BJ (cell line): Measurements from ENCODE around the gene DLX6. TPM values are rescaled to one million over a fixed set of nuclear protein-coding genes. Genes with fewer than 3 reads are reported as not detected.

Experiments
- CTCF ChIA-PET: fragments of 350-600 bp; formaldehyde crosslinking; extraction: SDS; loops from one replicate; lab custom pipeline; 2021; ENCODE audit warnings: antibody characterized with exemption, inconsistent platforms; lab: Yijun Ruan, JAX
- POLR2A ChIA-PET: fragments of 300-600 bp; sonication (Branson Sonifier 250); formaldehyde crosslinking; extraction: SDS; loops from one replicate; lab custom pipeline; 2021; ENCODE audit warnings: antibody characterized with exemption; lab: Charles Lee
- DNase-seq: peaks from one replicate; pipeline ENCODE4 v3.0.0-alpha.2; 2011; ENCODE audit warnings: low read depth
- H3K27me3 ChIP-seq: 2 replicates; pipeline ENCODE4 v1.6.0; 2011; ENCODE audit warnings: low read length; ENCODE audit not compliant: control insufficient read depth, insufficient read depth
- H3K36me3 ChIP-seq: 2 replicates; pipeline ENCODE4 v1.5.1; 2011; ENCODE audit warnings: low read length; ENCODE audit not compliant: control insufficient read depth, insufficient read depth
- H3K4me3 ChIP-seq: 2 replicates; pipeline ENCODE4 v1.5.1; 2011; ENCODE audit warnings: low read depth, mild to moderate bottlenecking, control low read depth, low read length
- polyA plus RNA-seq: library from polyadenylated mRNA; depleted of rRNA; stranded (reverse); fragments of >200 nt; gene quantifications from 2 replicates; pipeline ENCODE4 v1.2.3, GENCODE V29; 2011
- TF ChIP-seq, protein P1 (sequence below): IDR thresholded peaks from 2 replicates; pipeline ENCODE4 v1.5.1; 2011; ENCODE audit warnings: low read depth, mild to moderate bottlenecking, control low read depth, inconsistent platforms, low read length, moderate library complexity; ENCODE audit not compliant: insufficient read depth

DLX6 gene
- polyA plus RNA-seq, 1 experiment: not detected

DNA sequence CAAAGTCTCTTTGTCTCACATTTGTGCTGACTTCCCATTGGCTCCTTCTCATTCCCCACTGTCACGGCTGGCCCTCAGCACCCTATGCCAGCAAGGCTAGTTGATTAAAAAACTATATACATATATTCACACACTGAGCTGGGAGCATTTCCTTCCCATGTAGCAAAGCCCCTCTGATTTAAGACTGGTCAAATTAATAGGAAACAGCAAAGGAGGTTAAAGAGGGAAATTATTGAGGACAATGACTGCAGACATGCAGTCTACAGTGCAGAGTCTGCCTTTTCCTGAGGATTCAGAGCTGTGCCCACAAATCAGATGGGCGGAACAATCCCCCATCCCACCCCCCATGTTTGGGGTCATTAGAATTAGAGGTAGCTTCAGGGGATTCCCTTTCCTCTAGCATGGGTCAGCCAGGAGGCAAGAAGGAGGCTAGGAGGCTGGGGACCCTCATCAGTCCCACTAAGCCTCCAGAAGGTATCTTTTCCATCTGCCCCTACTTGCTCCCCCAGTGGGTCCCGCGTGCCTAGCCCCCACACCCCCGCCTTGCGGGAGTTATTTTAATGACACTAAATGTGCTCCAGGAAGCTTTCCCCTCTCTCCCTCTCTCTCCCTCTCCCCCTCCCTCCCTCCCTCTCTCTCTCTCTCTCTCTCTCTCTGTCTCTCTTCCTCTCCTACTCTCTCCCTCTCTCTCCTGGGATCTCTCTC, 9.8 kb upstream of the DLX6 start:
- TF ChIP-seq, protein P1, sequence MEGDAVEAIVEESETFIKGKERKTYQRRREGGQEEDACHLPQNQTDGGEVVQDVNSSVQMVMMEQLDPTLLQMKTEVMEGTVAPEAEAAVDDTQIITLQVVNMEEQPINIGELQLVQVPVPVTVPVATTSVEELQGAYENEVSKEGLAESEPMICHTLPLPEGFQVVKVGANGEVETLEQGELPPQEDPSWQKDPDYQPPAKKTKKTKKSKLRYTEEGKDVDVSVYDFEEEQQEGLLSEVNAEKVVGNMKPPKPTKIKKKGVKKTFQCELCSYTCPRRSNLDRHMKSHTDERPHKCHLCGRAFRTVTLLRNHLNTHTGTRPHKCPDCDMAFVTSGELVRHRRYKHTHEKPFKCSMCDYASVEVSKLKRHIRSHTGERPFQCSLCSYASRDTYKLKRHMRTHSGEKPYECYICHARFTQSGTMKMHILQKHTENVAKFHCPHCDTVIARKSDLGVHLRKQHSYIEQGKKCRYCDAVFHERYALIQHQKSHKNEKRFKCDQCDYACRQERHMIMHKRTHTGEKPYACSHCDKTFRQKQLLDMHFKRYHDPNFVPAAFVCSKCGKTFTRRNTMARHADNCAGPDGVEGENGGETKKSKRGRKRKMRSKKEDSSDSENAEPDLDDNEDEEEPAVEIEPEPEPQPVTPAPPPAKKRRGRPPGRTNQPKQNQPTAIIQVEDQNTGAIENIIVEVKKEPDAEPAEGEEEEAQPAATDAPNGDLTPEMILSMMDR: no peak
- no peak overlapping the region for H3K4me3 ChIP-seq
- ChIA-PET CTCF (no interaction called here), POLR2A (no interaction called here)
- H3K36me3 ChIP-seq: no peaks in the 10 kb centered on the region
- no peak for DNase-seq
- peaks cover 54% of the 10 kb centered on the region for H3K27me3 ChIP-seq

DNA sequence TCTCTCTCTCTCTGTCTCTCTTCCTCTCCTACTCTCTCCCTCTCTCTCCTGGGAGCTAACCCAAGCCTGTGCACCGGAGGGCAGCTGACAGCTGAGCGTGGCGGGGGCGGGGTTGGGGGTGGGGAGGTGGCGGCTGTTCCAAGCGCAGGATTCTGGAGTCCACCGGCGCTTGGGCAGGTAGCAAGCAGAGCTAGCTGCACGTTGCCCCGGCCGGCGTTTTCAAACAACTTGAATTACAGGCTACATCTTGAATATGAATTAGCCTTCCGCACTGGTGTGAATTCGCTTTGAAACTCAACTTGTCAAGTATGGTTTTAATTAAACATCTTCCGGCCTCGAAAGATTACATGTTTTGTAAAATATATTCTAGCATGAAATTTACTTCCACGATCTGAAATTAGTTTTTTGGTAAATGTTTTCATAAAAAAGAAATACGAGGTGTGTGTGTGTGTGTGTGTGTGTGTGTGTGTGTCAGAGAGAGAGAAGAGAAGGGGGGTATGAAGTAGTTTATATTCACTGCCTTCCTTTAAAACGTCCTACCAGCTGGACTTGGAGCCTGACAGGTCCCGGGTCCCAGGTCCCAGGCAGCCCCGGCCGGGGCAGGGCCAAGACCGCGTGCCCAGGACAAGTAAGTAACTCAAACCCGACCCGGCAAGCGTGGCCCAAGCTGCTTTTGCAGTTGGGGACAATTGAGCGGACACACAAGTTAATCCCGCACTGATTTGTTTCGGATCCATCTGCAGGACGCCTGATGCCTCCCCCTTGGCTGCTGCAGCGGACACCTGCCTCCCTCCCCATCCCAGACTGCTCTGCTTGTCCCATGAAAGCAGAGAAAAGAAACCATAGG, 9.0 kb upstream of the DLX6 start:
- CTCF ChIA-PET: interaction anchor here (0.9 kb wide), 1 partner anchor 56 kb away, joined by 3 read pairs; no protein-coding TSS in a partner anchor
- H3K36me3 ChIP-seq: no peaks in the 10 kb centered on the region
- H3K4me3 ChIP-seq: no peak overlapping the region
- no peak for DNase-seq
- POLR2A ChIA-PET: no interaction called here
- peaks cover 53% of the 10 kb centered on the region for H3K27me3 ChIP-seq
- TF ChIP-seq, protein P1: no peak

- TF ChIP-seq, protein P1: no peak
- peaks cover 54% of the 10 kb centered on the region for H3K27me3 ChIP-seq
- CTCF ChIA-PET: interaction anchor here (0.9 kb wide), 1 partner anchor 57 kb away, joined by 3 read pairs; no protein-coding TSS in a partner anchor
- POLR2A ChIA-PET: no interaction called here
- no peak for DNase-seq
- no peaks in the 10 kb centered on the region for H3K36me3 ChIP-seq
- no peak overlapping the region for H3K4me3 ChIP-seq
These were observed 8.3 kb upstream of the DLX6 start for GRCh38 chr7:96996958-96997511.

DNA sequence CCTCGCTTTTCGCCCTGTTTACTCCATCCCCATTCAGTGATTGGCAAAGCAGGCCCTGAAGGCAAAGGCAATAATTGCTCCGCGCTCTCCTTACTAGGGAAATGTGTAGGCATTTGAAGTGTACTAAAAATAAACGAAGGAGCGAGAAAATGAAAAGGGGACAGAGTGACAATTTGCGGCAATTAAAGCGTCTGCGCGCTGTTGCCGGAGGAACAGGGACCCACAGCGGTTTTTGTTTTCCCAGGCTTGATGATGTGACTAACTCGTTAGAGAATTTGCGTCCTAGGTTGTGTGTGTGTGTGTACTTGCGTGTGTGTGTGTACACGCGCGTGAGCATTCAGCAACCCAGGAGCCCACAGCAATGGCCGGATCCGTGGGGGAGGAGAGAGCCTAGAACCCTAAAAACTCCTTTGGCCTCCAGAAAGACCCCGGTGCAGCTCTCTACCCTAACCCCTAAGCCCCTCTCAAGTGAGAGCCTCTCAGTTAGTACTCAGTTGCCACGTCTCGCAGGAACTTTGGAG, 7.8 kb upstream of the DLX6 start:
- H3K27me3 ChIP-seq: peaks cover 52% of the 10 kb centered on the region
- H3K4me3 ChIP-seq: no peak overlapping the region
- TF ChIP-seq, protein P1: no peak
- no peaks in the 10 kb centered on the region for H3K36me3 ChIP-seq
- DNase-seq: no peak
- ChIA-PET POLR2A (no interaction called here), CTCF (interaction anchor here (1.3 kb wide), 1 partner anchor 8 kb away, joined by 3 read pairs; no protein-coding TSS in a partner anchor)
